ENCODE data around the gene BFSP1. TPM values are rescaled to one million over a fixed set of nuclear protein-coding genes. Genes with fewer than 3 reads are reported as not detected.
A peak's percentile ranks its signal among the peaks of the same experiment; 100 is the strongest.

BFSP1 gene
- total RNA-seq, 1 donor from 2014 or later = 0.82 TPM

DNA sequence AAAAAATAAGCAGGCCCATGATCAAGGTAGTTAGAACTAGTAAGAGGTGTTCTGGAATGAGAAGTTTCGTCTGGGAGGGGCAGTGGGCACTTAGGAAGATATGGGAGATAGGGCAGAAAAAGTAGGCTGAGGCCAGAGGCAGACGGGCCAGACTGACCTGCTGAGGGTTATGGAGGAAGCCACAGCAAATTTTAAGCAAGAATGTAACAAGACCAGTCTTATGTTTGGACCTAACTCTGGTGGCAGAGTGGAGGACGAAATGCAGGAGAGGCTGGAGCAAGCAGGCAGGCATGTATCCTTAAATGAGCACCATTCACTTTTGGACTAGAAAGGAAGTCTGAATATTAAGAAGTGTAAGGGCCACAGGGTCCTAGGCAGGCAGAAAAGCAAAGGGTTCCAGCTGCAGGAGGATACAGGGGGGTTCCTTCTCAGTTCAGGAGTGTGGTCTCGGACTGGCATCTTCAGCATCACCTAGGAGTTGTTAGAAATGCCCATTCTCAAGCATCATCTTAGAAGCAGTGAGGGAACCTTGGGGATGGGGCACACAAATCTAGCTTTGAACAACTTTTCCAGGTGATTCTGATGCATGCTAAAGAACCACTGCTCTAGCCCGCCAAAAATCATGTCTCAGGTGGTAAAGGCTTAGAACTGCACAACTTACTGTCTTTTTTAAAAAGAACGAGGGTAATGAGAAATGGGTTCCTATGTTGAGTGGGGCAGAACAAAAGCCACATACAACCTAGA lies 37.0 kb upstream of the BFSP1 start:
- intact Hi-C loops (cut with micrococcal nuclease) = no loop called here
- H3K4me1 Mint-ChIP-seq (ENCODE audit: low read depth) = peaks cover 18% of the 10 kb centered on the region
- peaks cover 9% of the 10 kb centered on the region for H3K27me3 Mint-ChIP-seq (ENCODE audit: low read depth)
- no peak overlapping the region for H3K27ac Mint-ChIP-seq
- no peak for DNase-seq (ENCODE audit: low spot score)
- H3K36me3 Mint-ChIP-seq (ENCODE audit: low read depth) = no peaks in the 10 kb centered on the region
- H3K4me3 Mint-ChIP-seq (ENCODE audit: low read depth) = peak overlapping the region; percentile 42
- peaks cover 3% of the 10 kb centered on the region for H3K9me3 Mint-ChIP-seq

- Mint-ChIP-seq H3K4me3 (ENCODE audit: low read depth) (no peak overlapping the region), H3K27me3 (ENCODE audit: low read depth) (peaks cover 9% of the 10 kb centered on the region), H3K4me1 (ENCODE audit: low read depth) (peaks cover 6% of the 10 kb centered on the region), H3K27ac (no peak overlapping the region), H3K36me3 (ENCODE audit: low read depth) (no peaks in the 10 kb centered on the region), H3K9me3 (peaks cover 3% of the 10 kb centered on the region)
- intact Hi-C loops (cut with micrococcal nuclease) = no loop called here
- no peak for DNase-seq (ENCODE audit: low spot score)
Measured at GRCh38 chr20:17566345-17566744, 35.2 kb upstream of the BFSP1 start.

DNA sequence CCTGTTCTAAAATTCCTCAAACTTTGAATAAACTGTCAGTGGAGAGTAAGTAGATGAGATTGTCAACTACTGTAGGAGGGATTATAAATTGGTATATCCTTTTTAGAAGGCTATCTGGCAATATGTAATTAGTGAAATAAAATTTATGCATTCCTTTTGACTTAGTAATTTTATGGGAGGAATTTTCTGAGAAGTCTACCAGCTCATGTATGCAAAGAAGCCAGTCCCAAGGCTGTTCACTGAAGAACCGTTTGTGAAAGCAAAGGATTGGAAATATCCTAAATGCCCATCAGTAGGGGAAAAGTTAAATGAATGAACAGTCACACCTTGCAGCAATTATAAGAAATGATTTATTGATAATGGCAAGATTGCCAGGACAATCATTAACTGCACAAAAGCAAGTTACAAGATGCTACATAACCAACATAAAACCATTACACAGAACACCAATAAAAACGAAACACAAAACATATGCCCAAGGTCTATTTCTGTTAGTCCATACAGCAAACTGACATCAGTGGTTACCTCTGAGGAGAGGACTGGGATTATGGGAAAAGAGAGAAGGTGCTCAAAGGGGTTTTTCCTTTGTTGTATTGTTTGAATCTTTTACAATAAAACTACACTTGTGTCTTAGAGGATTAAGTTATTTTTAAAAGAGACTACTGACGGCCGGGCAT lies 34.1 kb upstream of the BFSP1 start:
- no peaks in the 10 kb centered on the region for H3K36me3 Mint-ChIP-seq (ENCODE audit: low read depth)
- DNase-seq (ENCODE audit: low spot score) = no peak
- no peak overlapping the region for H3K4me3 Mint-ChIP-seq (ENCODE audit: low read depth)
- H3K27ac Mint-ChIP-seq = no peak overlapping the region
- intact Hi-C loops (cut with micrococcal nuclease) = no loop called here
- H3K27me3 Mint-ChIP-seq (ENCODE audit: low read depth) = peaks cover 9% of the 10 kb centered on the region
- H3K9me3 Mint-ChIP-seq = peaks cover 3% of the 10 kb centered on the region
- H3K4me1 Mint-ChIP-seq (ENCODE audit: low read depth) = peaks cover 9% of the 10 kb centered on the region

GRCh38 chr20:17562804-17563305 lies 31.7 kb upstream of the BFSP1 start:
- Mint-ChIP-seq H3K4me3 (ENCODE audit: low read depth) (no peak overlapping the region), H3K27ac (no peak overlapping the region), H3K9me3 (peaks cover 3% of the 10 kb centered on the region), H3K27me3 (ENCODE audit: low read depth) (peaks cover 6% of the 10 kb centered on the region), H3K4me1 (ENCODE audit: low read depth) (peaks cover 29% of the 10 kb centered on the region), H3K36me3 (ENCODE audit: low read depth) (no peaks in the 10 kb centered on the region)
- intact Hi-C loops (cut with micrococcal nuclease) = loop anchor here (2.0 to 5.0 kb wide), 2 partner anchors 26 to 104 kb away; no protein-coding TSS in a partner anchor
- no peak for DNase-seq (ENCODE audit: low spot score)

DNA sequence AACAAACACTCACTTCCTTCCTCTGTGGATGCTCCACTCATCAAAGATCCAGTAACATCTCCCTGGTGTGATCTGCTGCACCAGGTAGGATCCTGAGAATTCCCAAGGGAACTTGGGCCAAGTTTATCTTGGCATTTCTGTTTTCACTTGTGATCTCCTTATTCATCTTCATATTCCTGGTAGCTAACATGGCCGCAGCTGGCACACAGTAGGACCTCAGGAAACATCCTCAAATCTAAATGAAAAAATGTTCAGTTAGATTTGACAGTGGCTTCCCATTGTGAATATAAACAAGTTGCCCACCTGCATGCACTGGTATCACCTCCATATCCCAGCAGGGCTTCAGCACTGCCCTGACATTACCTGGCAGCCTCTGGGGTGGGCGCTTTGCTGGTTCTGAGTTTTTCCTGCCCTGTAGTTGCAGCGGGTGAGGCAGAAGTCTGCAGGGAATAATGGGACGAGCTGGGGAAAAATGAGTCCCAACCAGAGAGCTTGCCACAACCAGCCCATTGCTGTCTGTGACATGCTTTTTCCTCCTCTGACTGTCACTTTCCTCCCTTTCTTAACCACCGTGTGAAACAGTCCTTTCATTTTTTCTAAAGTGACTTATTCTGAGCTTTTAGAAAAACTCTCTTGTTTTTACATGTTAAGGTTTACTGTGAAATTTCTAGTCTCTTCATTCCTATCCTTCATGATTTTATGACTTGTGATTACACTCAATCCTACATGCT lies 29.3 kb upstream of the BFSP1 start:
- no peaks in the 10 kb centered on the region for H3K36me3 Mint-ChIP-seq (ENCODE audit: low read depth)
- H3K4me3 Mint-ChIP-seq (ENCODE audit: low read depth) = no peak overlapping the region
- H3K27me3 Mint-ChIP-seq (ENCODE audit: low read depth) = peaks cover 3% of the 10 kb centered on the region
- H3K4me1 Mint-ChIP-seq (ENCODE audit: low read depth) = peaks cover 33% of the 10 kb centered on the region
- no peaks in the 10 kb centered on the region for H3K9me3 Mint-ChIP-seq
- H3K27ac Mint-ChIP-seq = peak overlapping the region; percentile 66
- intact Hi-C loops (cut with micrococcal nuclease) = loop anchor here (1.0 to 5.0 kb wide), 2 partner anchors 107 to 402 kb away; no protein-coding TSS in a partner anchor
- DNase-seq (ENCODE audit: low spot score) = no peak

- no peak for DNase-seq (ENCODE audit: low spot score)
- H3K36me3 Mint-ChIP-seq (ENCODE audit: low read depth) = no peaks in the 10 kb centered on the region
- H3K27me3 Mint-ChIP-seq (ENCODE audit: low read depth) = no peaks in the 10 kb centered on the region
- no peaks in the 10 kb centered on the region for H3K9me3 Mint-ChIP-seq
- no peak overlapping the region for H3K4me3 Mint-ChIP-seq (ENCODE audit: low read depth)
- H3K27ac Mint-ChIP-seq = peak overlapping the region; percentile 93
- intact Hi-C loops (cut with micrococcal nuclease) = loop anchor here (5.0 kb wide), 1 partner anchor 433 kb away; no protein-coding TSS in a partner anchor
- H3K4me1 Mint-ChIP-seq (ENCODE audit: low read depth) = peaks cover 33% of the 10 kb centered on the region
Measured at GRCh38 chr20:17559338-17559737, 28.2 kb upstream of the BFSP1 start.

DNA sequence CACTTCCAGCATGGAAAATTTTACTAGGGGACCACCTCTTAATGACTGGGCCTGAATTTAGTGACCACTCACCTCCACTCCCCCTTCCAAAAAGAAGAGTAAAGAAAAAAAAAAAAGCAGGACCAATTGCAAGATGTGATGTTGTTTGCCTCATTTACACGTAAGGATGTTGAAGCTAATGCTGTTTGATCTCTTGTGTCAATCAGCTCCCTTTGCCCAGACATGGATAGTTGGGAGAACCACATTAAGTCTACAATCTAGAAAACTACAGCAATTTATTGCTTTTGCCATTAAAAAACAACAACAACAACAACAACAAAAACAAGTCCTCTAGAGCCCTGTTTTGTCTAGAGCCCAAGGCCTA lies 27.7 kb upstream of the BFSP1 start:
- no peak for DNase-seq (ENCODE audit: low spot score)
- H3K9me3 Mint-ChIP-seq = no peaks in the 10 kb centered on the region
- peaks cover 33% of the 10 kb centered on the region for H3K4me1 Mint-ChIP-seq (ENCODE audit: low read depth)
- H3K4me3 Mint-ChIP-seq (ENCODE audit: low read depth) = no peak overlapping the region
- H3K36me3 Mint-ChIP-seq (ENCODE audit: low read depth) = no peaks in the 10 kb centered on the region
- H3K27me3 Mint-ChIP-seq (ENCODE audit: low read depth) = no peaks in the 10 kb centered on the region
- intact Hi-C loops (cut with micrococcal nuclease) = loop anchor here (1.0 to 5.0 kb wide), 2 partner anchors 12 to 433 kb away; no protein-coding TSS in a partner anchor
- H3K27ac Mint-ChIP-seq = peak overlapping the region; percentile 93

DNA sequence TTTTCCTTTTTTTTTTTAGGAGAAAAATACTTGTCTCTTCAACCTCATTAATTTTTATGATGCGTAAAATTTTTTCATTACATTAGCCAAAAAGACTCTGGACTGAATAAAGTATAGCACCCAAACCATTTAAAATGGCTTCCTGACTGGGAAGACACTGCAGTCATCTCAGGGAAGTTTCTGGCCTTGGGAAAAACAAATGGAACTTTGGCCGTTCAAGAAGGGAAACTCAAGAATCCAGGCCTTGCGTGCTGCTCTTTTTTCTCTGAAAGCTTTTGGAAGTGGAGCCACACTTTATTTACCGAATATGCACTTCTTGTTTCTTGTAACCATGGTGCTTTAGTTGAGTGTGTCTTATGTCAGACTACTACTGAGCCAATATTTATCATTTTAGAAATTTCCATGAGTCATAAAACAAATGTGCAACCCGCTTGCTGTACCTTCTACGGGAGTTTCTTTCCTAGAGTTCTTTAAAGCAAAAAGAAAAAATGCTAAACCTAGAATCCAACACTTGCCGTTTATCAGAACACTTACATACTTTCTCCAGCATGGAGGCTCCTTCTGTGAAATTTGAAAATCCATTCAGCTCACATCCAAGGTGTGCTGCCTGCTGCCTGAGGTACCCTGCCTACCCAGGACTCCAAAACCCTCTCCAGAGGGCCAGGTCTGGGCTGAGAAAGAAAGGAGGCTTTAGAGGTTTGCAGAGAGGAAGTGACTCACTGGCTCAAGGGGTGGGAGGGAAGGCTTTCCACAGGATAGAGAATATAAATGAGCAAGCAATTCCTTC lies 27.2 kb upstream of the BFSP1 start:
- DNase-seq (ENCODE audit: low spot score) = no peak
- peaks cover 33% of the 10 kb centered on the region for H3K4me1 Mint-ChIP-seq (ENCODE audit: low read depth)
- H3K4me3 Mint-ChIP-seq (ENCODE audit: low read depth) = no peak overlapping the region
- H3K36me3 Mint-ChIP-seq (ENCODE audit: low read depth) = no peaks in the 10 kb centered on the region
- intact Hi-C loops (cut with micrococcal nuclease) = loop anchor here (1.0 to 5.0 kb wide), 2 partner anchors 13 to 434 kb away; no protein-coding TSS in a partner anchor
- no peaks in the 10 kb centered on the region for H3K9me3 Mint-ChIP-seq
- H3K27me3 Mint-ChIP-seq (ENCODE audit: low read depth) = no peaks in the 10 kb centered on the region
- peak overlapping the region; percentile 93 for H3K27ac Mint-ChIP-seq

GRCh38 chr20:17557675-17558006 lies 26.5 kb upstream of the BFSP1 start:
- DNase-seq (ENCODE audit: low spot score) = no peak
- Mint-ChIP-seq H3K27ac (no peak overlapping the region), H3K9me3 (no peaks in the 10 kb centered on the region), H3K27me3 (ENCODE audit: low read depth) (no peaks in the 10 kb centered on the region), H3K4me3 (ENCODE audit: low read depth) (no peak overlapping the region), H3K4me1 (ENCODE audit: low read depth) (peaks cover 33% of the 10 kb centered on the region), H3K36me3 (ENCODE audit: low read depth) (no peaks in the 10 kb centered on the region)
- intact Hi-C loops (cut with micrococcal nuclease) = loop anchor here (1.0 to 5.0 kb wide), 2 partner anchors 14 to 435 kb away; no protein-coding TSS in a partner anchor

DNA sequence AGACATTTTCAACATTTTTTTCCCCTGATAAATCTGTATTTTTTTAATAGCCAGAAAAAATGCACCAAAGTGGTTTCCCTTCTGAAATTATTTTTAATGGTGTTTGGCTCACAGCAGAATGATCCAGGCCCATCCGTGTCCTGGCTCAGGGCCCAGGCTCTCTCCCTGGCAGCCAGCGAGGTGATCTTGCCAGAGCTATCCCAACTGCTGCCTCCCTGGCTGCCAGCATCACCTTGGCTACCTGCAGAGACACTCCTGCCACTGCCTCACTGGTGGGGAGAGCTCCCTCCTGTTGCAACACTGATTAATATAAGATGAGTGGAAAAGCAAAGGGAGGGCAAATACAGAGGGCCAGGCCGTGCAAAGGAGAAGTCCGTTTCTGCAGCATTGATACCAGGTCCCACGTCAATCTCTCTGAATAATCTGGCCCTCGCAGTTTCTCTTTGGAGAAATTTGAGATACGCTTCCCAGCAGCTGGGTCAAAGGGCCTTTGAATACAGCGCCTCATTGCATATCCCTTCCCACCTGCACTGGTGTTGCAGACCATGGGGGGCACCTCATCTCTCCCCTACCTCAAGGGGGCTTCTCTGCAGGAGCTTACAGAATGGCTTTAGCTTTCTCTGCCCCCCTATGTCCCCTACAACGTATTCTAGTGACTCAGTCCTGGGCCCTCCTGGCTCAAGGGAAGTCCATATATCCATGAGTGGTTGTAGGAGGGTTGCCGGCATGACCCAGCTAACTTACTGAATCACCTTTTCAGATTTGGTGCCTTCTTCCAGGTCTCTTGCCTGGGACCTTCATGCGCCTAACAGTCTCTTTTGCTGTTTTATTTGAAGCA lies 25.9 kb upstream of the BFSP1 start:
- H3K9me3 Mint-ChIP-seq = no peaks in the 10 kb centered on the region

GRCh38 chr20:17555106-17555505 lies 23.9 kb upstream of the BFSP1 start:
- H3K27ac Mint-ChIP-seq = no peak overlapping the region
- H3K9me3 Mint-ChIP-seq = no peaks in the 10 kb centered on the region
- intact Hi-C loops (cut with micrococcal nuclease) = loop anchor here (5.0 kb wide), 1 partner anchor 437 kb away; no protein-coding TSS in a partner anchor
- peaks cover 2% of the 10 kb centered on the region for H3K27me3 Mint-ChIP-seq (ENCODE audit: low read depth)
- H3K4me1 Mint-ChIP-seq (ENCODE audit: low read depth) = peaks cover 22% of the 10 kb centered on the region
- no peak overlapping the region for H3K4me3 Mint-ChIP-seq (ENCODE audit: low read depth)
- H3K36me3 Mint-ChIP-seq (ENCODE audit: low read depth) = no peaks in the 10 kb centered on the region
- no peak for DNase-seq (ENCODE audit: low spot score)

More for the DNA sequence above, 25.9 kb upstream of the BFSP1 start:
- intact Hi-C loops (cut with micrococcal nuclease) = loop anchor here (5.0 kb wide), 1 partner anchor 435 kb away; no protein-coding TSS in a partner anchor
- Mint-ChIP-seq H3K4me3 (ENCODE audit: low read depth) (no peak overlapping the region), H3K36me3 (ENCODE audit: low read depth) (no peaks in the 10 kb centered on the region), H3K27ac (no peak overlapping the region), H3K4me1 (ENCODE audit: low read depth) (peaks cover 33% of the 10 kb centered on the region), H3K27me3 (ENCODE audit: low read depth) (no peaks in the 10 kb centered on the region)
- no peak for DNase-seq (ENCODE audit: low spot score)

All from activated T-helper 2 cell treated with anti-CD3 and anti-CD28 coated beads, Interferon-gamma antibody, Interleukin-2, Interleukin-4, amounts not matched to agents 10 μg/mL and 5 μg/mL and 100 μg/mL, durations not matched to agents 14 hours and 24 hours and 36 hours (primary cell).